ENCODE results near the gene URM1.
"Not testable (repeated sequence)": the region's sequence is repeated elsewhere in the genome, so short reads cannot be mapped to it uniquely, and the experiment has no call there.

Gene URM1

GRCh38 chr9:128370752-128371629 lies at the start of gene URM1:
Gene URM1 (plus strand): TSS chr9:128371374. CDS start chr9:128371381, 7 bp downstream.
- DNase-seq, result peak; percentile 97

GRCh38 chr9:128321879-128322403 lies 49.2 kb upstream of the URM1 start:
- DNase-seq, result no peak

- peak; percentile 96 for DNase-seq
Measured at GRCh38 chr9:128322404-128323211, 48.6 kb upstream of the URM1 start, which contains the start of the genes COQ4 and TRUB2. Gene COQ4 (plus strand): TSS chr9:128322839. CDS start chr9:128322859, 20 bp downstream. Gene TRUB2 (minus strand): TSS chr9:128322447. CDS start chr9:128322408, 39 bp downstream.

DNA sequence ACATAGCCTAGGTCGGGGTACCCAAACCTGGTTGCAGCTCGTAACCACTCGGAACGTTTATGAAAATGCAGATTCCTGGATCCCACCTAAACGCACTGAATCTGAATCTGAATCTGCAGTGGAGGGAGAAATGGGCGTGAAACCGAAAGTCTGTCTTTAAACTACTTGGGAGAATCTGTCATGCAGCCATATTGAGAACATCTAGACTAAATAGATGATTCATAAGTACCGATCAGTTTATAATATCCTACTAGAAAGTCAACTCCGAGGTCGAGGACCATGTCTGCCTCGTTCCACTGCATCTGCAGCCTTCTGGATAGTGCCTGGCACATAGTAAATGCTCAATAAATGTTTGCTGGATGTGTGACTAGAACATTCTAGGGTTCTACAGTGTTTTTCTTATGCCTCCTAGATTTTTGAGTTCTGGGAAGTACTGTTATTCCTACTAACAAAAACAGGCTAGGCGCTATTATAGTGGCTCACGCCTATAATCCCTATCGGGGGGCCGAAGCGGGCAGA lies 47.9 kb upstream of the URM1 start:
- DNase-seq, result no peak

GRCh38 chr9:128323791-128324190 lies 47.4 kb upstream of the URM1 start:
- DNase-seq, result no peak

DNA sequence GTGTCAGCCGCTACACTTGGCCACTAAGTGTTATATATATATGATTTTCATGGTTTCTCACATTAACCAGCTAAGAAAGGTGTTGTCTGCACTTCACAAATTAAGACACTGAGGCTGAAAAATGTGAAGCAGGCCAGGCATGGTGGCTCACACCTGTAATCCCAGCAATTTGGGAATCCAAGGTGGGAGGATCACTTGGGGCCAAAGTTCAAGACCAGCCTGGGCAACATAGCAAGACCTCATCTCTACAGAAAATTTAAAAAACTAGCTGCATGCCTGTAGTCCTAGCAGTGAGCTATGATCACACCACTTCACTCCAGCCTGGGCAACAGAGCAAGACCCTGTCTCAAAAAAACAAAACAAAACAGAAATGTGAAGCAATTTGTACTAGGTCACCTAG lies 46.8 kb upstream of the URM1 start:
- no peak for DNase-seq

DNA sequence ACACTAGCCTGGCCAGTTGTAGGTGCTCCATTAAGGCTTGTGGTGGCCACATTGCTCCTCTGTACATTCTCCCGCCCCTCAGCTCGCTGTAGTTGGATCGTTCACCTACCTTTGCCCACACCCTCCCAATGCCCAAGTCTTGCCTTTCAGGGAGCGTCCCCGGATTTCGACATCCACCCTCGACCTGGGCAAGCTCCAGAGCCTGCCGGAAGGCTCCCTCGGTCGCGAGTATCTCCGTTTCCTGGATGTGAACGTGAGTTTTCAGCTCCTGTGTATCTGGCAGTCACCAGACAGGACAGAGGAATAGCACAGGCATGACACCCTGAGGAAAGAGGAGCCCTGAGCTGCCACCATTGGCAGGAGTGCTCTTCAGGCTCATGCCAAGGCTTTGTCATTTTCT lies 45.5 kb upstream of the URM1 start:
- no peak for DNase-seq

GRCh38 chr9:128333451-128333869 lies 37.7 kb upstream of the URM1 start:
- no peak for DNase-seq

GRCh38 chr9:128335161-128335560 lies 36.0 kb upstream of the URM1 start:
- DNase-seq, result no peak

DNA sequence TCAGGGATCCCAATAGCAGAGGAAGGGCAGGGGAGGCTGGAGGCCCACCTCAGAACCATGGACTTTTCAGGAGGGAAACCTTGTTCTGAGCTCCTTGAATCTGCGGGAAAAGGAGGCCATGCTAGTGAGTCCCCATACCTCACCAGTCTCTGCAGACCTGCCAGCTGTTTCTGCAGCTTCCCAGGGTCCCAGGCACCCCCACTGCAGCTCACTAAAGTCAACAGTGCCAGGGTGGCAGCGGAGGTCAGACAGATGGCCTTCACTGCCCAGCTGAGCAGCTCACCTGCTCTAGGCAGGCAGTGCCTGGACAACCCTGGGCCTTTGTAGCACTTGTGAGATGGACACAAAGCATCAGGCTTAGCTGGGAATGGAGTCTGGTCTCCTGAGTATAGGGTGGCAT lies 35.3 kb upstream of the URM1 start:
- DNase-seq, result no peak

GRCh38 chr9:128337936-128338335 lies 33.2 kb upstream of the URM1 start:
- no peak for DNase-seq

GRCh38 chr9:128338852-128339614 lies 32.1 kb upstream of the URM1 start:
- not testable (repeated sequence) for DNase-seq

GRCh38 chr9:128339761-128340690 lies 31.1 kb upstream of the URM1 start, which contains the start of gene SLC27A4:
Gene SLC27A4 (plus strand): TSS chr9:128340527. CDS start chr9:128343133, 2,606 bp downstream.
- peak; percentile 87 for DNase-seq

- no peak for DNase-seq
Measured at GRCh38 chr9:128340691-128341434, 30.3 kb upstream of the URM1 start.

DNA sequence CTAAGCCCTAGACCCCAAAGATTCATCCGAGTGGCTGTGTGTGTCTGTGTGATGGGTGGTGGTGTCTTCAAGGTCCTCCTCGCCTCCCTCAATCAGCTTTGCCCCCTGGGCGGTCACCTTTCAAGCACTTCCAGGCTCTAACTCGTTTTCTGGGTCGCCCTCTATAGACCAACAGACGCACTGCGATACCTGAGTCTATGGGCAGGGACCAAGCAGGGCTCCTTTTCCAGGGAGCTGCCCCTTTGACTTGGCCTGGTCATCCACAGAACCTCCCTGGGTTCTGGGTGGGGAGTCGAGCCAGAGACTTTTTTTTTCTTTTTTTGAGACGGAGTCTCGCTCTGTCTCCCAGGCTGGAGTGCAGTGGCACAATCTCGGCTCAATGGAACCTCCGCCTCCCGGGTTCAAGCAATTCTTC lies 29.7 kb upstream of the URM1 start:
- peak; percentile 82 for DNase-seq

- no peak for DNase-seq
Measured at GRCh38 chr9:128342971-128343680, 28.0 kb upstream of the URM1 start.

- no peak for DNase-seq
Measured at GRCh38 chr9:128343855-128344254, 27.3 kb upstream of the URM1 start.

- no peak for DNase-seq
Measured at GRCh38 chr9:128344931-128345605, 26.1 kb upstream of the URM1 start.

GRCh38 chr9:128349125-128349524 lies 22.0 kb upstream of the URM1 start:
- no peak for DNase-seq

Data from stimulated activated CD4-positive, alpha-beta T cell treated with anti-CD3 and anti-CD28 coated beads, Interleukin-15, amount 100 ng/mL, for 24 hours (primary cell).